MCF 10A (cell line): ENCODE results near the gene LRRK1. TPM values are rescaled to one million over a fixed set of nuclear protein-coding genes. Genes with fewer than 3 reads are reported as not detected.
A peak's percentile ranks its signal among the peaks of the same experiment; 100 is the strongest.

ENCODE experiments used
- Bru-seq: library from RNA; stranded (reverse); fragments of 400-500 nt; gene quantifications from one replicate; lab custom pipeline; 2021; lab: Mats Ljungman, UMichigan
- BruChase-seq, 2 experiments: library from RNA; stranded (reverse); fragments of 400-500 nt; gene quantifications; one replicate each; lab custom pipeline; 2021; lab: Mats Ljungman, UMichigan
- BruUV-seq: library from RNA; stranded (reverse); fragments of 400-500 nt; replicated peaks from 2 replicates; lab custom pipeline; 2021; lab: Mats Ljungman, UMichigan
- CTCF ChIA-PET: fragments of 300-600 bp; sonication (Branson Sonifier 250); formaldehyde crosslinking; extraction: SDS; loops from one replicate; lab custom pipeline; 2021; ENCODE audit warnings: antibody characterized with exemption, inconsistent platforms; lab: Yijun Ruan, JAX
- POLR2A ChIA-PET: fragments of 300-600, 350-650 bp; sonication (Branson Sonifier 250); formaldehyde crosslinking; extraction: SDS; loops from one replicate; lab custom pipeline; 2020; ENCODE audit warnings: antibody characterized with exemption, inconsistent platforms; lab: Yijun Ruan, JAX
- DNase-seq: peaks from one replicate; pipeline ENCODE4 v3.0.0-alpha.2; 2018; ENCODE audit not compliant: unreplicated experiment
- H3K27ac Mint-ChIP-seq: one replicate; pipeline ENCODE4 v1.8.0; 2022; ENCODE audit warnings: mild to moderate bottlenecking, low read depth, mixed read lengths; ENCODE audit not compliant: unreplicated experiment
- H3K27me3 Mint-ChIP-seq: one replicate; pipeline ENCODE4 v1.8.0; 2022; ENCODE audit warnings: mixed read lengths; ENCODE audit not compliant: insufficient read depth, unreplicated experiment
- H3K36me3 Mint-ChIP-seq: one replicate; pipeline ENCODE4 v1.8.0; 2022; ENCODE audit warnings: mild to moderate bottlenecking, moderate library complexity, mixed read lengths; ENCODE audit not compliant: insufficient read depth, unreplicated experiment
- H3K4me1 Mint-ChIP-seq: one replicate; pipeline ENCODE4 v1.8.0; 2022; ENCODE audit warnings: mixed read lengths; ENCODE audit not compliant: insufficient read depth, unreplicated experiment
- H3K4me3 Mint-ChIP-seq: one replicate; pipeline ENCODE4 v1.8.0; 2022; ENCODE audit warnings: mild to moderate bottlenecking, moderate library complexity, mixed read lengths; ENCODE audit not compliant: unreplicated experiment
- H3K9me3 Mint-ChIP-seq: one replicate; pipeline ENCODE4 v1.8.0; 2022; ENCODE audit warnings: mixed read lengths; ENCODE audit not compliant: unreplicated experiment
- intact Hi-C: fragments of 100-400 bp; cut with micrococcal nuclease; formaldehyde crosslinking; loops from 2 replicates; pipeline ENCODE4 v1.14.1; 2022
- long read RNA-seq: library from polyadenylated mRNA; stranded (forward); transcript quantifications from one replicate; pipeline ENCODE4 v2.0.0, GENCODE V29; 2022
- total RNA-seq: library from RNA; stranded (reverse); gene quantifications from 2 replicates; pipeline ENCODE4 v1.2.3, GENCODE V29; 2022
- TF ChIP-seq, protein P1 (sequence below): fragments of 200-600 bp; IDR thresholded peaks from one replicate; pipeline ENCODE4 v1.8.0; 2022; ENCODE audit warnings: antibody characterized with exemption, mild to moderate bottlenecking; ENCODE audit not compliant: unreplicated experiment

The LRRK1 gene, protein sequence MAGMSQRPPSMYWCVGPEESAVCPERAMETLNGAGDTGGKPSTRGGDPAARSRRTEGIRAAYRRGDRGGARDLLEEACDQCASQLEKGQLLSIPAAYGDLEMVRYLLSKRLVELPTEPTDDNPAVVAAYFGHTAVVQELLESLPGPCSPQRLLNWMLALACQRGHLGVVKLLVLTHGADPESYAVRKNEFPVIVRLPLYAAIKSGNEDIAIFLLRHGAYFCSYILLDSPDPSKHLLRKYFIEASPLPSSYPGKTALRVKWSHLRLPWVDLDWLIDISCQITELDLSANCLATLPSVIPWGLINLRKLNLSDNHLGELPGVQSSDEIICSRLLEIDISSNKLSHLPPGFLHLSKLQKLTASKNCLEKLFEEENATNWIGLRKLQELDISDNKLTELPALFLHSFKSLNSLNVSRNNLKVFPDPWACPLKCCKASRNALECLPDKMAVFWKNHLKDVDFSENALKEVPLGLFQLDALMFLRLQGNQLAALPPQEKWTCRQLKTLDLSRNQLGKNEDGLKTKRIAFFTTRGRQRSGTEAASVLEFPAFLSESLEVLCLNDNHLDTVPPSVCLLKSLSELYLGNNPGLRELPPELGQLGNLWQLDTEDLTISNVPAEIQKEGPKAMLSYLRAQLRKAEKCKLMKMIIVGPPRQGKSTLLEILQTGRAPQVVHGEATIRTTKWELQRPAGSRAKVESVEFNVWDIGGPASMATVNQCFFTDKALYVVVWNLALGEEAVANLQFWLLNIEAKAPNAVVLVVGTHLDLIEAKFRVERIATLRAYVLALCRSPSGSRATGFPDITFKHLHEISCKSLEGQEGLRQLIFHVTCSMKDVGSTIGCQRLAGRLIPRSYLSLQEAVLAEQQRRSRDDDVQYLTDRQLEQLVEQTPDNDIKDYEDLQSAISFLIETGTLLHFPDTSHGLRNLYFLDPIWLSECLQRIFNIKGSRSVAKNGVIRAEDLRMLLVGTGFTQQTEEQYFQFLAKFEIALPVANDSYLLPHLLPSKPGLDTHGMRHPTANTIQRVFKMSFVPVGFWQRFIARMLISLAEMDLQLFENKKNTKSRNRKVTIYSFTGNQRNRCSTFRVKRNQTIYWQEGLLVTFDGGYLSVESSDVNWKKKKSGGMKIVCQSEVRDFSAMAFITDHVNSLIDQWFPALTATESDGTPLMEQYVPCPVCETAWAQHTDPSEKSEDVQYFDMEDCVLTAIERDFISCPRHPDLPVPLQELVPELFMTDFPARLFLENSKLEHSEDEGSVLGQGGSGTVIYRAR (N-terminal part only)
- 15.4 and 18.0 TPM in 2 replicates for total RNA-seq
- Bru-seq, nascent RNA = percentile 60 among the genes with signal in this experiment
- BruChase-seq, experiment 1, labeled RNA remaining after a 6-hour chase = percentile 53 among the genes with signal in this experiment
- percentile 53 among the genes with signal in this experiment for BruChase-seq, experiment 2, labeled RNA remaining after a 2-hour chase
- long read RNA-seq, full-length matches to known transcripts = 5 of 15 reads
- long read RNA-seq, partial matches to known transcripts = 7 of 15 reads
- long read RNA-seq, other reads (novel, unspliced or antisense) = 3 of 15 reads

DNA sequence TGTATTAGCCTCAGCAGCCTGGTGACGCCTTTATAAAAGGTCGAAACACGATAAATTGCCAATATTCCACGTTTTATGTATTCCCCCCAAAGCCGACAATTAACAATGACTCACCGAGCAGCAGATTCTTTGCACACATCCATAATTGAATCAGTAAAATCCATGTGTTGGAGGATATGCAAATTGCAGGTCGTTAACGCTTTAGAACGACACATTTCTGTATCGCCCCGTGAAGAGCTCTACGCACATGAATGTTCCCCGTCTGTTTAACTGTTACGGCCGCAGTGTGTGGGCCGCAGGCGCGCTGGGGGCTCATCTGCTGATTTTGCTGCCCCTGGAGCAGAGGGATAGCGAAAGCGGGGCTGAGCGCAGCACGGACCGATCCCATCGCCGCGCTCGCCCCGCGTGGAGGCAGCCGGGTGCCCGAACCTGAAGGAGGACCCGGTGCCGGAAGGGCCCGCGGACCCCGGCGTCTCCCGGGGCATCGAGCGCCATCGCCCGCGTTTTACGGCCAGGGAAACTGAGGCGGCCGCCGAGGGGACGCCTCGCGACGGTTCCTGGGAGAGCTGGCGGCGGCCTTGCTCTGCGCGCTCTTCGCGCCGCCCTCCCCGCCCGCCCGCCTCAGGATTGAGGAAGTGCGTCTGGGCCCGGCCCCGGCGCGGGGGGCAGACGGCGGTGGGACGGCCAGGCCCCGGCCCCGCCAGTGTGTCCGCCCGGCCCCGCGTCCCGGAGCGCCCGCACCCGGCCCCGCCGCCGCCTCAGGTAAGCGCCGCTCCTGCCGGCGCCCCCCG lies at the start of gene LRRK1:
TSS of gene LRRK1 (plus strand) at position 668 of the 791 bp plus-strand sequence. CDS start 5,276 bp downstream, outside the sequence.
- no TSS peak for BruUV-seq
- Mint-ChIP-seq H3K9me3 (no peaks in the 10 kb centered on the region), H3K4me1 (peaks cover 19% of the 10 kb centered on the region), H3K27me3 (no peaks in the 10 kb centered on the region), H3K27ac (peak within 1 kb of the TSS; percentile 69), H3K4me3 (peak within 1 kb of the TSS; percentile 91), H3K36me3 (no peaks in the 10 kb centered on the region)
- CTCF ChIA-PET = interaction anchor here (0.6 to 7.2 kb wide), 37 partner anchors 9 to 341 kb away, joined by 3 to 98 read pairs (median 5); no protein-coding TSS in a partner anchor
- POLR2A ChIA-PET = interaction anchor here (0.8 to 2.7 kb wide), 11 partner anchors 84 to 1646 kb away, joined by 3 to 21 read pairs (median 4); partner anchors contain the start of genes ASB7, CHSY1 and LINS1
- TF ChIP-seq, protein P1, sequence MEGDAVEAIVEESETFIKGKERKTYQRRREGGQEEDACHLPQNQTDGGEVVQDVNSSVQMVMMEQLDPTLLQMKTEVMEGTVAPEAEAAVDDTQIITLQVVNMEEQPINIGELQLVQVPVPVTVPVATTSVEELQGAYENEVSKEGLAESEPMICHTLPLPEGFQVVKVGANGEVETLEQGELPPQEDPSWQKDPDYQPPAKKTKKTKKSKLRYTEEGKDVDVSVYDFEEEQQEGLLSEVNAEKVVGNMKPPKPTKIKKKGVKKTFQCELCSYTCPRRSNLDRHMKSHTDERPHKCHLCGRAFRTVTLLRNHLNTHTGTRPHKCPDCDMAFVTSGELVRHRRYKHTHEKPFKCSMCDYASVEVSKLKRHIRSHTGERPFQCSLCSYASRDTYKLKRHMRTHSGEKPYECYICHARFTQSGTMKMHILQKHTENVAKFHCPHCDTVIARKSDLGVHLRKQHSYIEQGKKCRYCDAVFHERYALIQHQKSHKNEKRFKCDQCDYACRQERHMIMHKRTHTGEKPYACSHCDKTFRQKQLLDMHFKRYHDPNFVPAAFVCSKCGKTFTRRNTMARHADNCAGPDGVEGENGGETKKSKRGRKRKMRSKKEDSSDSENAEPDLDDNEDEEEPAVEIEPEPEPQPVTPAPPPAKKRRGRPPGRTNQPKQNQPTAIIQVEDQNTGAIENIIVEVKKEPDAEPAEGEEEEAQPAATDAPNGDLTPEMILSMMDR = no peak
- intact Hi-C loops = loop anchor here (1.0 to 5.0 kb wide), 4 partner anchors 42 to 338 kb away; partner anchors contain the start of gene ALDH1A3
- peak; percentile 46 for DNase-seq

DNA sequence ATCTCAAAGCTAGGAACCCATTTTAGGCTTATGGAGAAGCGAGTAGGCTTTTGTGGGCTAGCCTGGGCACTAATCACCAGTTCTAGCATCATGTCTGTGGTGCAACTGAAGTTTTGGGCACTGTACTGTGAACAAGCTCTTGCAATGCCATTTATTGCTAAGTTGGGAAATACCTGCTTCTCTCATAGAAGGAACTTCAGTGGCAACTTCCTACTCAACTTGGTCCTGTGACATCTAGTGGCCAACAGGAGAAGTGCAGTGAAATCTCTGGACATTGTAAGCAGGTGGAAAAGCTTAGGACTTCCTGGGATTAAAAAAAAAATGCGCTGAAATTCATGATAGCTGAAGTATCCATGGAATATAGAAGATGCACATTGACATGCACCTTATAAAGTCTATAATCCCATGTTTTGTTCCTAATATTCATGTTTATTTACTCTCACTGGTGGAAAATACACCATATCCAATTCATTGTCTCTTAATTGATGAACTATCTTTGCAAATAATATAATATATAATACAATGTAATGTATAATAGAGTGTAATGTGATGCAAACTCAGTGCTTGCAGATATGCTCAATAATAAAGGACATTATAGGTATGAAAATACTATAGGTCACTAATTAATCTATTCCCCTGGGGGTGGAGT lies 46.0 kb upstream of the LRRK1 start:
- TF ChIP-seq, protein P1 = peak; percentile 73
- Mint-ChIP-seq H3K27me3 (no peaks in the 10 kb centered on the region), H3K4me3 (no peak overlapping the region), H3K4me1 (peaks cover 5% of the 10 kb centered on the region), H3K9me3 (peaks cover 6% of the 10 kb centered on the region), H3K27ac (no peak overlapping the region), H3K36me3 (no peaks in the 10 kb centered on the region)
- POLR2A ChIA-PET = interaction anchor here (0.6 to 1.2 kb wide), 7 partner anchors 15 to 249 kb away, joined by 3 to 8 read pairs (median 3); no protein-coding TSS in a partner anchor
- intact Hi-C loops = loop anchor here (1.0 to 2.0 kb wide), 3 partner anchors 134 to 245 kb away; no protein-coding TSS in a partner anchor
- CTCF ChIA-PET = interaction anchor here (0.5 to 2.9 kb wide), 33 partner anchors 9 to 256 kb away, joined by 3 to 22 read pairs (median 4); no protein-coding TSS in a partner anchor
- DNase-seq = peak; percentile 89
- BruUV-seq = no TSS peak

DNA sequence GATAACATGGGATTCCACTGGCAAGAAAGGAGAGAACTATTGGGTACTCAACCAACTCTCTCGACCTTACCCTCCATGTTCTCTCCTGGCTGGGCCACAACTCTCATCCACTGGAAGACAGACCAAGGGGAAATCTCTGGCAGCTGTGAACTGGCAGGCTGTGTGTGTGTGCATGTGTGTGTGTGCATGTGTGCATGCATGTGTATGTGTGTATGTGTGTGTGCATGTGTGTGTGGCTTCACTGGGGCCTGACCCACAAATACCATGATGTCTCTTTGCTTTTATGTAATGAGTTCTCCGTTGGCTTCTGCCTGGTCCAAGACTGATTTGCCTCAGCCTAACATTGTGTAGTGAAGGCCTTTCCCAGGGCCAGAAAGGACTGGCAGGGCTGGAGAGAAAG lies 43.7 kb upstream of the LRRK1 start:
- Mint-ChIP-seq H3K36me3 (peaks cover 6% of the 10 kb centered on the region), H3K4me3 (no peak overlapping the region), H3K4me1 (peaks cover 5% of the 10 kb centered on the region), H3K27me3 (no peaks in the 10 kb centered on the region), H3K27ac (no peak overlapping the region), H3K9me3 (no peaks in the 10 kb centered on the region)
- DNase-seq = no peak
- CTCF ChIA-PET = interaction anchor here (0.6 to 1.8 kb wide), 11 partner anchors 22 to 273 kb away, joined by 3 to 8 read pairs (median 3); no protein-coding TSS in a partner anchor
- TF ChIP-seq, protein P1 = no peak
- POLR2A ChIA-PET = interaction anchor here (0.7 kb wide), 1 partner anchor 166 kb away, joined by 3 read pairs; no protein-coding TSS in a partner anchor
- intact Hi-C loops = loop anchor here (5.0 kb wide), 1 partner anchor 42 kb away; the partner anchor contains the start of gene LRRK1
- BruUV-seq = no TSS peak
